GM10248 (cell line): ENCODE results near the gene STX8.

ENCODE experiments used
- CTCF ChIA-PET: fragments of 300-600 bp; sonication (Branson Sonifier 250); formaldehyde crosslinking; extraction: SDS; loops from one replicate; lab custom pipeline; 2021; ENCODE audit warnings: antibody characterized with exemption; lab: Yijun Ruan, JAX
- POLR2A ChIA-PET: fragments of 350-650 bp; sonication (Branson Sonifier 250); formaldehyde crosslinking; extraction: SDS; loops from one replicate; lab custom pipeline; 2020; ENCODE audit warnings: antibody characterized with exemption; lab: Yijun Ruan, JAX
- DNase-seq: peaks from one replicate; pipeline ENCODE4 v3.0.0; 2012; ENCODE audit errors: extremely low spot score
- CTCF ChIP-seq: IDR thresholded peaks from 2 replicates; pipeline ENCODE4 v1.5.1; 2012; ENCODE audit warnings: mild to moderate bottlenecking, low read depth; ENCODE audit errors: extremely low read depth, missing control alignments, control extremely low read depth

Gene STX8

GRCh38 chr17:9330611-9331271, 244.9 kb downstream of the STX8 start:
- TF ChIP-seq CTCF: no peak
- ChIA-PET POLR2A (no interaction called here), CTCF (no interaction called here)
- no peak for DNase-seq

- DNase-seq: no peak
- ChIA-PET POLR2A (no interaction called here), CTCF (no interaction called here)
- no peak for TF ChIP-seq CTCF
Measured at GRCh38 chr17:9330141-9330540, 245.5 kb downstream of the STX8 start.

GRCh38 chr17:9329251-9329921, 246.2 kb downstream of the STX8 start:
- ChIA-PET POLR2A (no interaction called here), CTCF (no interaction called here)
- DNase-seq: no peak
- no peak for TF ChIP-seq CTCF

- no peak for TF ChIP-seq CTCF
- POLR2A ChIA-PET: no interaction called here
- DNase-seq: no peak
- CTCF ChIA-PET: no interaction called here
Measured at GRCh38 chr17:9324864-9325263, 250.8 kb downstream of the STX8 start.

- DNase-seq: no peak
- no peak for TF ChIP-seq CTCF
- CTCF ChIA-PET: interaction anchor here (1.0 to 1.1 kb wide), 2 partner anchors 9 to 29 kb away, joined by 3 read pairs; no protein-coding TSS in a partner anchor
- POLR2A ChIA-PET: no interaction called here
Measured at GRCh38 chr17:9322326-9322725, 253.3 kb downstream of the STX8 start.

- ChIA-PET CTCF (no interaction called here), POLR2A (no interaction called here)
- no peak for TF ChIP-seq CTCF
- no peak for DNase-seq
Measured at GRCh38 chr17:9321890-9322289, 253.7 kb downstream of the STX8 start.
